Nephron (organoid): Measurements from ENCODE around the gene C20orf204.
A peak's percentile ranks its signal among the peaks of the same experiment; 100 is the strongest.

Experiments
- H3K27ac Mint-ChIP-seq, 3 experiments: 2 replicates each; pipeline ENCODE4 v1.8.0; 2020; ENCODE audit warnings: mixed read lengths in 3 of 3, mild to moderate bottlenecking in 2 of 3, moderate library complexity in 1 of 3
- H3K27me3 Mint-ChIP-seq: 2 replicates; pipeline ENCODE4 v1.8.0; 2021; ENCODE audit warnings: low read depth, mild to moderate bottlenecking, moderate library complexity, mixed read lengths
- H3K36me3 Mint-ChIP-seq: 2 replicates; pipeline ENCODE4 v1.8.0; 2020; ENCODE audit warnings: low read depth, mixed read lengths
- H3K4me1 Mint-ChIP-seq: 2 replicates; pipeline ENCODE4 v1.8.0; 2020; ENCODE audit warnings: mixed read lengths
- H3K4me3 Mint-ChIP-seq, 3 experiments: 2 replicates each; pipeline ENCODE4 v1.8.0; 2020; ENCODE audit warnings: mild to moderate bottlenecking in 3 of 3, mixed read lengths in 3 of 3, moderate library complexity in 2 of 3
- H3K9me3 Mint-ChIP-seq: 2 replicates; pipeline ENCODE4 v1.8.0; 2020; ENCODE audit warnings: mixed read lengths
- CTCF ChIP-seq, 3 experiments: fragments of 200-600 bp; sonication (generic); IDR thresholded peaks; one replicate each; pipeline ENCODE4 v1.5.0; 2021; ENCODE audit warnings: antibody characterized with exemption in 3 of 3; ENCODE audit not compliant: unreplicated experiment in 3 of 3

C20orf204 gene

GRCh38 chr20:64062276-64062595 lies 26.3 kb downstream of the C20orf204 start:
- H3K27ac Mint-ChIP-seq, result peak overlapping the region; percentile 27 to 77 (median 62)
- no peak for TF ChIP-seq CTCF (IDR thresholded peaks at IDR 0.05; ENCODE audit: unreplicated experiment in 3 of 3)

GRCh38 chr20:64062596-64063388 lies 26.8 kb downstream of the C20orf204 start, which contains the start of gene TCEA2:
TCEA2 (plus strand) TSS chr20:64063198; CDS start chr20:64063313, 115 bp downstream.
- Mint-ChIP-seq H3K27ac (peak within 1 kb of the TSS; percentile 47 to 94 (median 62)), H3K36me3 (no peaks in the 10 kb centered on the region), H3K27me3 (peaks cover 6% of the 10 kb centered on the region), H3K4me1 (peaks cover 6% of the 10 kb centered on the region), H3K9me3 (no peaks in the 10 kb centered on the region), H3K4me3 (peak within 1 kb of the TSS; percentile 93 to 99 (median 94))
- TF ChIP-seq CTCF (IDR thresholded peaks at IDR 0.05; ENCODE audit: unreplicated experiment in 3 of 3), result no peak

More at GRCh38 chr20:64062276-64062595, 26.3 kb downstream of the C20orf204 start:
- no peaks in the 10 kb centered on the region for H3K9me3 Mint-ChIP-seq
- H3K36me3 Mint-ChIP-seq, result no peaks in the 10 kb centered on the region
- H3K27me3 Mint-ChIP-seq, result peaks cover 6% of the 10 kb centered on the region
- H3K4me1 Mint-ChIP-seq, result peaks cover 6% of the 10 kb centered on the region
- H3K4me3 Mint-ChIP-seq, result peak overlapping the region; percentile 78 to 94 (median 93)

GRCh38 chr20:64063389-64064144 lies 27.6 kb downstream of the C20orf204 start:
- Mint-ChIP-seq H3K4me1 (peaks cover 6% of the 10 kb centered on the region), H3K36me3 (no peaks in the 10 kb centered on the region), H3K4me3 (peak overlapping the region; percentile 93 to 99 (median 94)), H3K9me3 (no peaks in the 10 kb centered on the region), H3K27me3 (peaks cover 6% of the 10 kb centered on the region), H3K27ac (peak overlapping the region; percentile 47 to 94 (median 62))
- TF ChIP-seq CTCF (IDR thresholded peaks at IDR 0.05; ENCODE audit: unreplicated experiment in 3 of 3), result no peak

- H3K4me3 Mint-ChIP-seq, result peak overlapping the region; percentile 93 to 99 (median 94)
- H3K27ac Mint-ChIP-seq, result peak overlapping the region; percentile 47 to 94 (median 62)
- H3K9me3 Mint-ChIP-seq, result no peaks in the 10 kb centered on the region
- no peak for TF ChIP-seq CTCF (IDR thresholded peaks at IDR 0.05; ENCODE audit: unreplicated experiment in 3 of 3)
- no peaks in the 10 kb centered on the region for H3K36me3 Mint-ChIP-seq
- H3K27me3 Mint-ChIP-seq, result peaks cover 6% of the 10 kb centered on the region
- peaks cover 6% of the 10 kb centered on the region for H3K4me1 Mint-ChIP-seq
These were observed 28.2 kb downstream of the C20orf204 start for GRCh38 chr20:64064145-64064698.

GRCh38 chr20:64065062-64065973 lies 29.3 kb downstream of the C20orf204 start:
- H3K9me3 Mint-ChIP-seq, result no peaks in the 10 kb centered on the region
- H3K36me3 Mint-ChIP-seq, result no peaks in the 10 kb centered on the region
- TF ChIP-seq CTCF (IDR thresholded peaks at IDR 0.05; ENCODE audit: unreplicated experiment in 3 of 3), result no peak
- H3K4me1 Mint-ChIP-seq, result peaks cover 6% of the 10 kb centered on the region
- peak overlapping the region; percentile 54 to 93 (median 63) for H3K4me3 Mint-ChIP-seq
- H3K27me3 Mint-ChIP-seq, result no peaks in the 10 kb centered on the region
- H3K27ac Mint-ChIP-seq, result no peak overlapping the region
